ENCODE measurements around the gene TCTN3.
A peak's percentile ranks its signal among the peaks of the same experiment; 100 is the strongest.
"Not testable (repeated sequence)": the region's sequence is repeated elsewhere in the genome, so short reads cannot be mapped to it uniquely, and the experiment has no call there.

TCTN3 gene, protein sequence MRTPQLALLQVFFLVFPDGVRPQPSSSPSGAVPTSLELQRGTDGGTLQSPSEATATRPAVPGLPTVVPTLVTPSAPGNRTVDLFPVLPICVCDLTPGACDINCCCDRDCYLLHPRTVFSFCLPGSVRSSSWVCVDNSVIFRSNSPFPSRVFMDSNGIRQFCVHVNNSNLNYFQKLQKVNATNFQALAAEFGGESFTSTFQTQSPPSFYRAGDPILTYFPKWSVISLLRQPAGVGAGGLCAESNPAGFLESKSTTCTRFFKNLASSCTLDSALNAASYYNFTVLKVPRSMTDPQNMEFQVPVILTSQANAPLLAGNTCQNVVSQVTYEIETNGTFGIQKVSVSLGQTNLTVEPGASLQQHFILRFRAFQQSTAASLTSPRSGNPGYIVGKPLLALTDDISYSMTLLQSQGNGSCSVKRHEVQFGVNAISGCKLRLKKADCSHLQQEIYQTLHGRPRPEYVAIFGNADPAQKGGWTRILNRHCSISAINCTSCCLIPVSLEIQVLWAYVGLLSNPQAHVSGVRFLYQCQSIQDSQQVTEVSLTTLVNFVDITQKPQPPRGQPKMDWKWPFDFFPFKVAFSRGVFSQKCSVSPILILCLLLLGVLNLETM

GRCh38 chr10:95693668-95694534 is at the start of gene TCTN3:
Gene TCTN3 (minus strand): TSS chr10:95693927. CDS start chr10:95693899, 28 bp downstream.
- peak; percentile 99 for DNase-seq (ENCODE audit: low spot score)

- DNase-seq (ENCODE audit: low spot score), result no peak
Measured at GRCh38 chr10:95742962-95743535, 49.3 kb upstream of the TCTN3 start.

DNA sequence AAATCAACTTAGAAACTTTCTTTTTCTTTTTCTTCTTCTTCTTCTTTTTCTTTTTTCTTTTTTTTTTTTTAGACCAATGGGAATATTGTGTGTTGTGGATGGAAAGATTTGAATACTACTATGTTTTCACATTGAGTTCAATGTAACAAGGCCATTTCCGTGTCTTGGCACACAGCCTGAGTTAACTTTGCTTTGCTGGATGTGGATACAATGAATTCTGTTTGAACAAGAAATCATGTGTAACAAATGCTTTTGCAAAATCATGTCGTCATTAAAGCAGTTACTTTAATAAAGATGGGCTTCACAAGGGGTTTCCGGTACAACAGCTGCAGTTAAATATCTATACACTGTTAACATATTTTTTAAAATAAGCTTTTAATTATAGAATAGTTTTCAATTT is 48.8 kb upstream of the TCTN3 start:
- DNase-seq (ENCODE audit: low spot score), result no peak

DNA sequence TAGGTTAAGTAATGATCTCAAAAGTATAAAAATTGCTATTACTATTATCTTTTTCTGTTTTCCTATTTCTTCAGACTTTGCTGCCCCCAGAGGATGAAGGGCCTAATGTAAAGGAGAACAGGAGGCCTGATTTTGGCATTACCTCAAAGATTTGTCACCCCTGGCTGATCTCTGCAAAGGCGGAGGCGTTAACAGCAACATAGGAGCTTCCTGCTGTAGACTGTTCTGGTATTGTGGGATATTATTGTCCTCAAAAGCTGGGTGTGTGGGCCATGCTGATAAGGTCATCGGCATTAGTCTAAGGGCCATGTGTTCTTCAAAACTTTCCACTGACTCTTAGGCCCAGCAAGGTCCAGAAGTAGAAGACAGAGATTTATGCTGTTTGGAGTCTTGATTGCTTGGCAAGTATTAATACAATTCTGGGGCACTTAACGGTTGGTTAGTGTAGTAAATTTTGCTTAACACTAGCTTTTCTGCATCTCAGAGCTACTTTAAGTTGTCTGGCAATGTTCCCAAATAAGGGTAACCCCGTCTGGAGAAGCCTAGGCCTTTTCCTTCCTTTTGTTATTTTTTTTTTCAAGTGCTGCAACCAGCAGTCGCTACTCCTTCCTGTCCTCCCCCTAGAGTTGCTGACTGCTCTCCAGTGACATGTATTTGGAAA is 48.2 kb upstream of the TCTN3 start:
- peak; percentile 59 for DNase-seq (ENCODE audit: low spot score)

DNA sequence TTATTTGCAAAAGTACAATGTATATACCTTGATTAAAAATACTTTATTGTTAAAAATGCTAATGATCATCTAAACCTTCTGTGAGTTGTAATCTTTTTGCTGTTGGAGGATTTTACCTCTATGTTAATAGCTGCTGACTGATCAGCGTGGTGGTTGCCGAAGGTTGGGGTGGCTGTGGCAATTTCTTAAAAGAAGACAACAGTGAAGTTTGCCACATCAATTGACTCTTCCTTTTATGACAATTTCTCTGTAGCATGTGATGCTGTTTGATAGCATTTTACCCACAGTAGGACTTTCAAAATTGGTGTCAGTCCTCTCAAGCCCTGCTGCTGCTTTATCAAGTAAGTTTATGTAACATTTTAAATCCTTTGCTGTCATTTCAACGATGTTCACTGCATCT is 45.3 kb upstream of the TCTN3 start:
- no peak for DNase-seq (ENCODE audit: low spot score)

GRCh38 chr10:95732907-95733306 is 39.2 kb upstream of the TCTN3 start:
- DNase-seq (ENCODE audit: low spot score), result not testable (repeated sequence)

- no peak for DNase-seq (ENCODE audit: low spot score)
Measured at GRCh38 chr10:95730233-95730632, 36.5 kb upstream of the TCTN3 start.

GRCh38 chr10:95729323-95730055 is 35.8 kb upstream of the TCTN3 start:
- DNase-seq (ENCODE audit: low spot score), result no peak

DNA sequence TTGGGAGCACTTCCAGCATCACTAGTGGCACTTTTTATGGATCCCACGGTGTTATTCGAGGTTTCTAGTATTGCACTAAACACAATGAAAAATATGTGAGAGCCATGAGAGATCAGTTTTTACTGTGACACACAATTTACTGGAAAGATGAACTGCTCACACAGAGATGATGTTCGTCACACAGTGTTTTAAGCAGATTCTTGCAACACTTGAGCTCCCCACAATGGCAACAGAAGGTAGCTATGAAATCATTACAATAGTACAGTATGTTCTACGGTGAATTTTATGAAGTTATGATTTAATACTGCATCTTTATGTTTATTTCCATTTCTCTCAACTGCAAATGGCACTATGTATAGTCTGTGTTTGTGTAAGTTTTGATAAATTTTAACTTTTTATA is 34.8 kb upstream of the TCTN3 start:
- no peak for DNase-seq (ENCODE audit: low spot score)

- DNase-seq (ENCODE audit: low spot score), result not testable (repeated sequence)
Measured at GRCh38 chr10:95722496-95722895, 28.8 kb upstream of the TCTN3 start.

DNA sequence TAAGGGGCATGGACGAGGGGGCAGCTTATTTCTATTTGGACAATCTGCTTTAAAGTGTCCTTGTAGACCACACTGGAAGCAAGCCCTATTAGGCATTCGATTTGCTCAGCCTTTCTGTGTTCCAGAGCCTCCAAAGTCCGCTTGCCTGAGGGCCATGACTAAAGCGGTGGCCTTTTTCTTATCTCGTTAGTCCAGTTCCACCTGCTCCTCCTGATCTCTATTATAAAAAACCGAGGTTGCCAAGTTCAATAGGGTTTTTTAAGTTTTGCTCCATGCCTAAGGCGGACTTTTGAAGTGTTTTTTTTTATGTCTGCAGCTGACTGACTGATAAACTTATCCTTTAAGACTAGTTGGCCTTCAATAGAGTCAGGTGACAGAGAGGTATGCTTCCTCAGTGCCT is 27.0 kb upstream of the TCTN3 start:
- DNase-seq (ENCODE audit: low spot score), result not testable (repeated sequence)

GRCh38 chr10:95716866-95717265 is 23.1 kb upstream of the TCTN3 start:
- no peak for DNase-seq (ENCODE audit: low spot score)

GRCh38 chr10:95716466-95716865 is 22.7 kb upstream of the TCTN3 start:
- no peak for DNase-seq (ENCODE audit: low spot score)

- DNase-seq (ENCODE audit: low spot score), result no peak
Measured at GRCh38 chr10:95711492-95711891, 17.8 kb upstream of the TCTN3 start.

DNA sequence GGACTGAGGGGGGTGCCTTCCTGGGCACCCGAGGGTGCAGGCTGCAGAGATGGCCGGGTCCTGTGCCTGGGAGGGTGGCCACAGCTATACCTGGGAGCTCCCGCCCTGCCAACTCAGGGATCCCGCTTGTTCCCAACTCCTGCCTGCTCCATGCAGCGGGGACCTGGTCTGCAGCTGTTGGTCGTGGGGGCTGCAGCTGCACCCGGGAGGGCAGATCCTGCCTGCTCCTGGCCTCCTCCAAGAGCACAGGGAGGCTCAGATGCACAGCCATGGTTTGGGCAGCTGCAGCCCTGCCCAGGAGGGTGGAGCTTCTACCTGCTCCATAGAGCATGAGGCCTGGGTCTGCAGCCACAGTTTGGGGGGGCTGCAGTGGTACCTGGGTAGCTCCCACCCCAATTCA is 13.3 kb upstream of the TCTN3 start:
- DNase-seq (ENCODE audit: low spot score), result no peak

- no peak for DNase-seq (ENCODE audit: low spot score)
Measured at GRCh38 chr10:95706573-95706972, 12.8 kb upstream of the TCTN3 start.

DNA sequence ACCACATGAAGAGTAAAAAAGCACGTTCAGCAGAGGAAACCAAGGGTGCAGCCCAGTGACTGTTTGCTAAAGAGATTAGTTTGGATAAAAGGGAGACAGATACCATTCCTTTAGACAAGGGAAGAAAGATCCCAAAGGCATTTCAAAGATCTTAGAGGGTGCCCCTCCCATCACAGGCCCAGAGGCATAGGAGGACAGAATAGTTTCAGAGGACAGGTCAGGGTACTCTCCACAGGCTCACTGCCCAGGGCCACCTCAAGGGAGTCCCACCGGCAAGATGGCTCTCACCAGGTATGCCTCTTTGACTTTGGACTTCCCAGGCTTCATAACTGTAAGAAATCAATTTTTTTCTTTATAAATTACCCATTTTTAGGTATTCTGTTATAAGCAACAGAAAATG is 4.7 kb upstream of the TCTN3 start:
- no peak for DNase-seq (ENCODE audit: low spot score)

DNA sequence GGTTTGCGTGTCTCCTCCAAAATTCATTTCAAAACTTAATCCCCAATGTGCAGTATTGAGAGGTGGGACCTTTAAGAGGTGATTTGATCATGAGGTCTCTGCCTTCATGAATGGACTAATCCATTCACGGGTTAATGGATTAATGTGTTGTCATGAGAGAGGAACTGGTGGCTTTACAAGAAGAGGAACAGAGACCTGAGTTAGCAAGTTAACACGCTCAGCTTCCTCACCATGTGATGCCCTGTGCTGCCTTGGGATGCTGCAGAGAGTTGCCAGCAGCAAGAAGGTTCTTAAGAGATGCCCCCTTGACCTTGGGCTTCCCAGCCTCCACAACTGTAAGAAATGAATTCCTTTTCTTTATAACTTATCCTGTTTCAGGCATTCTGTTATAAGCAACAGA is 3.7 kb upstream of the TCTN3 start:
- no peak for DNase-seq (ENCODE audit: low spot score)

GRCh38 chr10:95694665-95695064 is 938 bp upstream of the TCTN3 start:
- no peak for DNase-seq (ENCODE audit: low spot score)

- DNase-seq (ENCODE audit: low spot score), result peak; percentile 16
Measured at GRCh38 chr10:95693071-95693667, 558 bp downstream of the TCTN3 start.

DNA sequence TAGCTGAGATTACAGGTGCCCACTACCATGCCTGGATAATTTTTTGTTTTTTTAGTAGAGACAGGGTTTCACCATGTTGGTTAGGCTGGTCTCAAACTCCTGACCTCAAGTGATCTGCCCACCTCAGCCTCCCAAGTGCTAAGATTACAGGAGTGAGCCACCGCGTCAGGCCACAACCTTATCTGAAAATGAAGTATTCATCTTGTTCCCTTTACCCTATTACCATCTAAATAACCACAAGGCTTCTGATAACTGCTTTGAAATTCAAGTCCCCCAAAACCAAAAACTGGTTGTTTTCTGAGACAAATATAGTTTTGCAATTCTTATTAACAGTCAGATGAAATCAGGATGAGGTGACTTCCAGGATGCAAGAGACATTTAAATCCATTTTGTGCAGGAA is 2.4 kb downstream of the TCTN3 start:
- DNase-seq (ENCODE audit: low spot score), result no peak

Data from germinal center (tissue), 1 donor.